HG03045 (cell line): Measurements from ENCODE around the gene SYCE1.

ENCODE experiments used
- ATAC-seq: cut with Tn5 transposase; IDR thresholded peaks from one replicate; pipeline ENCODE4 v1.9.1; 2021; ENCODE audit warnings: mild to moderate bottlenecking, moderate library complexity; ENCODE audit not compliant: unreplicated experiment

SYCE1 gene

DNA sequence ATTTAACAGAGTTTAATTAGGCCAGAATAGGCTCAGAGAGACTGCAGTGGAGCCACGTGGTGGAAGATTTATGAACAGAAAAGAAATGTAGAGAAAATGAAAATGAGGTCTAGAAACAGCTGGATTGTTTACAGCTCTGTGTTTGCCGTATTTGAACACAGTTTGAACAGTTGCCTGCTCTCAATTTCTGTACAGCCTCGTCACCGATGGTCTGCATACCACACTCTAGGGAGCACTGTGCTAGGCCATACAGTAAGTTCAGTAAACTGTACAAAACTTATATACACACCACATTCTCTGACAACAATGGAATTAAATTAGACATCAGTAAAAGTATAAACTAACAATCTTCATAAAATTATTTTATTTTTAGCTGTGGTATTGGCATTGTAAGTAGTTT is 49.3 kb downstream of the SYCE1 start:
- ATAC-seq: no peak

DNA sequence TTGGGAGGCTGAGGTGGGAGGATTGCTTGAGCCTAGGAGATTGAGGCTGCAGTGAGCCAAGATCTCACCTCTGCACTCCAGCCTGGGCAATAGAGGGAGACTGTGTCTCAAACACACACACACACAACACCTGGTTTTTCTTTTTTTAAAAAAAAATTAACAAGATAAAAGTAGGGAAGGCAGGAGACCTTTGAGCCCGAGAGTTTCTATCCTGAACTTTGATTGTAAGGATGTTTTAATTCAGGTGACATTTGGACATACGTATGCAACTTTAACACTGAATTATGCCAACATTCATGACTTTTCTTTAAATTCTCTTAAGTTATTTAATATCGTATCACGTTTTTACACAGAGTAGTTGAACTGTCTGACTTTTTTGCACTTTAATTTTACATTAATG is 49.9 kb downstream of the SYCE1 start:
- no peak for ATAC-seq

DNA sequence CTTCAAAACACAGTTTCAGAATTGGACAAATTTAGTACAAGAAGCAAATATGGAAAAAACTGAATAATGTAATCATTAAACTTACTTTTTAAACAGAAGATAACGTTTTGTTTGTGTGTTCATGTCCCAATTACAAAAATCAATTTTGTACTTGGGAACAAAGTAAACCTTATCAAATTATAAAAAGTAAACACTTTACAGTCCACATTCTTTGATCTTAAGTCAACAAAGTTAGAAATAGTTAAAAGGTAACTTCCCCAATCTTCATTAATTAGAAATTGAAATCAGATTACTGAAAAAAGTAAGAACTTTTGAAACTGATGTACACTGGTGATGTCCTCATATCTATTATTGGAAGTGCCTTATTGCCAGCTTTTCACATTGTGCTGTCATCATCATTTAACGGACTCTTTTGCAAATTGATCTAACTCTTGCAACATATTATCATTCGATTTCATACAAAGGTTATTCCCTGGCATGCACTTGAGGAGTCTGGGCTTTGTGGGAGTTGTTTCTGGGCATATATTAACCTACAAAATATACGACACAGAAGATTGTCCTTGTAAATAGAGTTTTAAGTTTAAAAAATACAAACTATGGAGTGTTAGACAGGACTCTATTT is 53.4 kb downstream of the SYCE1 start:
- no peak for ATAC-seq

DNA sequence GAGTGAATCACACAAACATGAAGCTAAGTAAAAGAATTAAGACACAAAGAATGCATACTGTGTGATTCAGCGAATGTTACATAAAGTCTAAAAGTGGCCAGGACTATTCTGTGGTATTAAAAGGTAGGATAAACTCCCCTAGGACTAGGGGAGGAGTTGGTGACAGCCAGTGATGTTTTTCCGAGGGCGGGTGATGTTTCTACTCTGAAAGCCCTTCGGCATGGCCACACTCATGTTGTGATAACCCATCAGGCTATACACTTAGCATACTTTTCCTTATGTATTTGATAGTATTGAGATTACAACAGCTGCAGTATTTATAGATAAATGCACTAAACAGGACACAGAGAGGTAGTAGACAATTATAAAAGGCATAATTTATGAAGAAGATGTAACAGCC is 54.0 kb downstream of the SYCE1 start:
- no peak for ATAC-seq

DNA sequence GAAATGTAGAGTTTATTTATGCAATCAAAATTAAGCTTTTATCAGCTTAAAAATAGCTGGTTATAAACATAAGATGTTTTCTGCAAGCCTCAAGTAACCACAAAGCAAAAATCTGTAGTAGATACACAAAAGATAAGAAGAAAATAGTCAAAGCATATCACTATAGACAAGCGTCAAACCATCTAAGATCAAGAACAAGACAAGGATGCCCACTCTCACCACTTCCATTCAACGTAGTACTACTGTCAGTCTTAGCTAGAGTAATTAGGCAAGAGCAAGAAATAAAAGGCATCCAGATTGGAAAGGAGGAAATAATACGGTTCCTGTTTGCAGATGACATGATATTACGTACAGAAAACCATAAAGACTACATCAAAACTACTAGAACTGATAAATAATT is 55.7 kb downstream of the SYCE1 start:
- no peak for ATAC-seq
